Measurements from ENCODE around the gene MYH4.

Gene MYH4

GRCh38 chr17:10469459-10469858 lies at the start of gene MYH4:
Gene MYH4, minus strand, starts transcription at chr17:10469559. Its CDS starts 2,814 bp downstream, at chr17:10466745.
- DNase-seq (ENCODE audit: low read depth), result no peak

DNA sequence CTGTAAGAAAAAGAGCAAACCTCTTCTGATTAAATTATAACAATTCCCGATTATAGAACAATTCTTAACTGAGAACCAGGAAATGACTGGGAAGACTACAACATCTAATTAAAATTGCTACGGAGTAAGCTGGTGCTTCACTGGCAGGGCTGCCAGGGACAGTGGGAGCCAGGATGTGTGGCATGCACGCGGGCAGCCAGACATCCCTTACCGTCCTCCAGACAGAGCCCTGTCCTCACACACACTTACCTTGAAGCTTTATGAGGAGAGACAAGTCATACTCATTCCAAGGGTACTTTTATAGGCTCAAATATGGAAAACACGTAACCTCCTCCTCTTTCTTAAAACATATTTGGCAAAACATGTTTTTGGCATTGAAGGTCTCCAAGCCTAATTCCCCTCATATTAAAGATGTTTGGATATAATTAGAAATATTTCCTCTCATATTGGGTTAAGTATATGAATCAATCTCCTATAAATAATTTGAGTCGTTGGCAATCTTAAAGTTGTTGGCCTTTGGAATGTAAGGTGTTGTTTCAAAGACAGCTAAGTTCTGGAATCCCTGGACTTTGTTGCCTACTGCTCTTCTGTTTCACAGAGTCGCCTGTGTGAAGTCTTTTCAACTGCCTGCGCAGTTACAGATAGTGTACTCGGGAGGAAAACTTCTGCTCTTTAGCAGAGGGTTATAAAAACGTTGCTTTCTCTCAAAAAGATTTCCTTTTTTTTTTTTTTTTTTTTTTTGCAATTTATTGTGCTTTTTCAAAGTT lies 49.1 kb upstream of the MYH4 start, which contains the start of gene MYH1:
TSS of gene MYH1 (minus strand) at position 272 of the 767 bp plus-strand sequence. CDS start 1,900 bp downstream, outside the sequence.
- DNase-seq (ENCODE audit: low read depth), result no peak

- DNase-seq (ENCODE audit: low read depth), result no peak
Measured at GRCh38 chr17:10516638-10517037, 47.3 kb upstream of the MYH4 start.

DNA sequence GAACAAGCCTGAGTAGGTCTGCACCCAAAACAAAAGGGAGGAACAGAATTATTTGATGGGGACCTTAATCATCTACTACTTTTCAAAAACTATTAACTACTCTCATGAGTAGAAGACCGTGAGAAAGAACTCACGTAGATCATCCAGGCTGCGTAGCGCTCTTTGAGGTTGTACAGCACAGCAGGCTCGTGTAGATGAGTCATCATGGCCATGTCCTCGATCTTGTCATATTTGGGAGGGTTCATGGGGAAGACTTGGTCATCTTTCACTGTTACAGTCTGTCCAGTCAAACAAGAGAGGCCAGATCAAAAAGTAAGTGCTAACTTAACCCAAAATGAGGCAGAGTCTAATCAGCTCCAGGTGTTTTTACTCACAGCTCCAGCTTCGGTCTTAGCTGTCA lies 46.7 kb upstream of the MYH4 start:
- no peak for DNase-seq (ENCODE audit: low read depth)

DNA sequence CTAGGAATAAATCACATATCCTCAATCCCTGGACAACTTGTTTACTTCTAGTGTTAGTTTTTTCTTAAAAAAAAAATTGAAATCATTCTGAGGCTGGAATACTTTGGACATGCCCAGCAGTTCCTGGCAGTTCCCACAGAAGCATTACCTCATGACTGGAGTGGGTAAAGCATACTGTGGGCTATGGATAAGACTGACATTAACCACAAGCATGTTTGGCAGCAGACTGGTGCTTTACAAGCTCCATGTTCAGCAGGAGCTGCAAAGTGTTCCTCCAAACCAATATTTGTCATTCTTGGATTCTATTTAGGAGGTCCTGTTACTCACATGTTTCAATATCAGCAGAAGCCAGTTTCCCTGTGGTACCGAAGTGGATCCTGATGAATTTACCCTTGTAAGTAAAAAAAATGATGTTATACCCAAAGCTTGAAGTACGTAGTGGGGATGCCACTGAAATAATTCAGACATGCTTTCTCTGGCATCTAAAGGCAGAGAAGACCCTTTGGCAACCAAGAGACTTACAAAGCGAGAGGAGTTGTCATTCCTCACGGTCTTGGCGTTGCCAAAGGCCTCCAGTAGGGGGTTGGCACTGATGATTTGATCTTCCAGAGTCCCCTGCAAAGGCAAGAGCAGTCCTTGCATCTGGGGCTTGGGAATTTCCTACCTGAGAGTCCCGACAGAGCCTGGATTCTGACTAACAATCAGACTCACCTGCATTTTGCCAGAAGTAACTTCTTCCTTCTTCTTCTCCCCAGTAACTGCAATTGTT lies 44.1 kb upstream of the MYH4 start:
- peak; percentile 39 for DNase-seq (ENCODE audit: low read depth)

- DNase-seq (ENCODE audit: low read depth), result no peak
Measured at GRCh38 chr17:10512856-10513255, 43.5 kb upstream of the MYH4 start.

DNA sequence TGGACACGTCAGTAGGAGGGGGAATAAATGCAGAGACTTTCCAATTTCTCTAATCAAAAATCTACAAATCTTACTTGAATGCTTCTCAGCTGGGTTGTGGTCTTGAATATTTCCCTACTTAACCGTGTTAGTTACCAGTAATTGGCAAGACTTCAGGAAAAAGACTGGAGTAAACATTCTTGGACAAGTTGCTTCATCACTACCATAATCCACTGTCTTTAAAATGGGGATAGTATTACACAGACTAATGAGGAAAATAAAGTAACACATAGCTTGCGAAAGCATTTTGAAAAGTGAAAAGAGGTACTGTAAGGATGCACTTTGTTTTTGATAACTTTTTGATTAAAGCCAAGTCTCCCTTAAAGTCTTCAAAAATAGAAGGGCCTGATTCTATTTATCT lies 30.6 kb upstream of the MYH4 start:
- no peak for DNase-seq (ENCODE audit: low read depth)

- no peak for DNase-seq (ENCODE audit: low read depth)
Measured at GRCh38 chr17:10492004-10492403, 22.6 kb upstream of the MYH4 start.

DNA sequence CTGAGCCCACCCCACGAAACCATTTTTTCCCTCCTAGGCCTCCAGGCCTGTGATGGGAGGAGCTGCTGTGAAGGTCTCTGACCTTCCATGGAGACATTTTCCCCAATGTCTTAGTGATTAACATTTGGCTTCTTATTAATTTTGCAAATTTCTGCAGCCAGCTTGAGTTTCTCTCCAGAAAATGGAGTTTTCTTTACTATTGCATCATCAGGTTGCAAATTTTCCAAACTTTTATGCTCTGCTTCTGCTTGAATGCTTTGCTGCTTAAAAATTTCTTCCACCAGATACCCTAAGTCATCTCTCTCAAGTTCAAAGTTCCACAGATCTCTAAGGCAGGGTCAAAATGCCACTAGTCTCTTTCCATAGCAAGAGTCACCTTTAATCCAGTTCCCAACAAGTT lies 12.9 kb upstream of the MYH4 start:
- DNase-seq (ENCODE audit: low read depth), result no peak

DNA sequence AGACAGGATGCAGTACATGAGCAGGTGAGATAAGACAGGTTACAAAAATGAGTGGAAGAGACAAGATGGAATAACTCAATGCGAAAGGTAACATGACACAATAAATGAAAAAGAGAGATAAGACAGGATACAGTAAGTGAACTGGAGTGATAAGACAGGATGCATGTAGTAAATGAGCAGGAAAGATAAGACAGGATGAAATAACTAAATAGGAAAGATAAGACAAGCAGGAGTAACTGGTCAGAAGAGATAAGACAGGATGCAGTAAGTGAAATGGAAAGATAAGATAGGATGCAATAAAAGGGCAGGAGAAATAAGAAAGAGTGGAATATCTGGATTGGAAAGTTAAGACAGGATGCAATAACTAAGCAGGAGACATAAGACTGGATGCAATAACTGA lies 8.3 kb upstream of the MYH4 start:
- no peak for DNase-seq (ENCODE audit: low read depth)

GRCh38 chr17:10474536-10474935 lies 5.2 kb upstream of the MYH4 start:
- no peak for DNase-seq (ENCODE audit: low read depth)

GRCh38 chr17:10471858-10472257 lies 2.5 kb upstream of the MYH4 start:
- DNase-seq (ENCODE audit: low read depth), result no peak

DNA sequence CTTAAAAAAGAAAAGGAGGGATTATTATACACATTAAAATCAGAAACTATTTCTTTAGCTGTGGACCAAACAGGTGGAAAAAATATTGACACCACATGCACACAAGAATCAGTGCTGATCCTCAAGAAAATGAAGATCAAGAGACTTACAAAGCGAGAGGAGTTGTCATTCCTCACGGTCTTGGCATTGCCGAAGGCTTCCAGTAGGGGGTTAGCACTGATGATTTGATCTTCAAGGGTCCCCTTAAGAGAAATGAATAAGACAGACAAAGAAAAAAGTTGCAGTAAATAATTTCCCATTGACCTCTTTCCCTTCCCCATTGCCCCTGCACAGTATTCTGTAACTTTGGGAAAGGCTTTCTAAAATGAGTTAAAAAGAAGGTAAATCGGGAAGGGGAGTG lies 6.0 kb downstream of the MYH4 start:
- DNase-seq (ENCODE audit: low read depth), result no peak

- DNase-seq (ENCODE audit: low read depth), result no peak
Measured at GRCh38 chr17:10460062-10460461, 9.3 kb downstream of the MYH4 start.

GRCh38 chr17:10458701-10459100 lies 10.7 kb downstream of the MYH4 start:
- no peak for DNase-seq (ENCODE audit: low read depth)

- no peak for DNase-seq (ENCODE audit: low read depth)
Measured at GRCh38 chr17:10457952-10458351, 11.4 kb downstream of the MYH4 start.

GRCh38 chr17:10447026-10447931 lies 22.1 kb downstream of the MYH4 start:
- DNase-seq (ENCODE audit: low read depth), result no peak

DNA sequence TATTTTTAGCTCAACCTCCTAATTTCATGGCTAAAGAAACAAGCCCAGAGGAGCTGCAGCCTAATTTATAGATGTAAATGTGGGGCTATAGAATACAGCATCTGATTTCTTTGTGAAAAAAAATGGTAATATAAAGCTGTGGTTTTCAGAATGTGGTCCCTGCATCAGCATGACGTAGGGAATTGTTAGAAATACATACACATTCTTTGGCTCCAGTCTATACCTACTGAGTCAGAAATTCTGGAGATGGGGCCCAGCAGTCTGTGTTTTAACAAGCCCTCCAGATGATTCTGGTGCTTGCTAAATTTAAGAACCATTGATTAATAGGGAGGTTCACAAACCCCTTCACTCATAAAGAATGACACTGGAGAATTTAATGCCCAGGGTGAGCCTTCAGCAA lies 29.5 kb downstream of the MYH4 start:
- DNase-seq (ENCODE audit: low read depth), result no peak

DNA sequence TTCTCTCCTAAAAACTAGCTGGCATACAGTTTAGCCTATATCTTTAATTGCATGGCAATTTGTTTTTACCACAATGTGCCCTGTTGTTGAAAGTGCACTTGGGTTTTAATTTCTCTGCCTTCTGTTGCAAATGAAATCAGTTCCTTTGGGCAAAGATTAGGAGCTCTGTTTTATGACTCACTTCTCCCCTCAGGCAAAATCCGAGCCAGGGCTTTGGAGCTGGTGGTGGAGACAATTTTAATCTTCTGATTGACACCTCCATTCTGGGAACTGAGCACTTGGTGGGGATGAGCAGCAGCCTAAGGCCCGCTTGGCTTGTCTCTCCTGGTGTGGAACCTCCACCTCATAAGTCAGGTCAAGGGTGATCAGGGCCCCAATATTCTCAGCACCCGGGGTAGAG lies 34.3 kb downstream of the MYH4 start:
- DNase-seq (ENCODE audit: low read depth), result peak; percentile 9

DNA sequence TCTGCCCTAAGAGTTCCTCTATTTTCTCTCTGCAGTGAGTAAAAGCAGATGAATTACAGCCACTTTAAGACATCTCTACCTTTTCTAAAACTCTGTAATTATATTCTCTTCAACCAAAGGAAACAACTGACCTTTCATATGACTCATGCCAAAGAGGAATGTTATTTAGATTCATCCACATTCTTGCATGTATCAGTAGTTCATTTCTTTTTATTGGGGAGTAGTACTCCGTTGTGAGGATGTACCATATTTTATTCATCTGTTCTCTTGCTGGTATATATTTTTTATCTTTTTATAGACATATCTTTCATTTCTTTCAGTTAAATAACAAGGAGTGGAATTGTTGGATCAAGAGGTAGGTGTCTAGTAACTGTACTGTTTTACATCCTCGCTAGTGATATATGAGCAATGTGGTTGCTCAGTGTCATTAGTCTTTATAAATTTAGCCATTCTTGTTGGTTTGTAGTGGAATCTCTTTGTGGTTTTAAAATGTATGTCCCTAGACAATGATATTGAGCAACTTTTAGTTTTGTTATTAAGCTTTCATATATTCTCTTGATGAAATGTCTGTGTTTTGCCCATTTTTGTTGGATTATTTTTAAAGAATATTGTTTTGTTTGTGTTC lies 39.8 kb downstream of the MYH4 start:
- DNase-seq (ENCODE audit: low read depth), result peak; percentile 45

- DNase-seq (ENCODE audit: low read depth), result no peak
Measured at GRCh38 chr17:10428781-10429180, 40.6 kb downstream of the MYH4 start.

All from GM04504 (cell line).